ENCODE data around the gene MYLK.

DNA sequence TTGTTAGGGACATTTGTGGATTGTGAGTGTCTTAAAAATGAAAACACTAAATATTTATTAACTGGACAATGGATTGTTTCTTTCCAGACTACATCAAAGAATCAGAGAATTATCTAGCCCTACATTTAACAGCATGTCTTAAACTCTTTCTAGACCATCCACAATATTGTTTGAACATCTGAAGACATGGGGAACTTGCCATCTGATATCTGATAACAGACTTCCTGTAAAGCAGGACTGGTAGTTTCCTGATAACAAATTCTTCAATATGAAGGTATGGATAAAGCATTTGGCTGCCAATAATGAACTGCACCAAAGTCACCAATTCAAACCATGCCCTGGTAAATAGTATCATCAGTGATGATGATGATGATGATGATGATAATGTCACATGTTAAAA lies 273.1 kb downstream of the MYLK start:
- TF ChIP-seq CTCF (IDR thresholded peaks at IDR 0.05) (no peak), POLR2AphosphoS5 (IDR thresholded peaks at IDR 0.05) (no peak), POLR2A (IDR thresholded peaks at IDR 0.05) (no peak)

All from stomach (tissue), 4 donors.